ENCODE results near the gene CENPS.
A peak's percentile ranks its signal among the peaks of the same experiment; 100 is the strongest.

The CENPS gene

DNA sequence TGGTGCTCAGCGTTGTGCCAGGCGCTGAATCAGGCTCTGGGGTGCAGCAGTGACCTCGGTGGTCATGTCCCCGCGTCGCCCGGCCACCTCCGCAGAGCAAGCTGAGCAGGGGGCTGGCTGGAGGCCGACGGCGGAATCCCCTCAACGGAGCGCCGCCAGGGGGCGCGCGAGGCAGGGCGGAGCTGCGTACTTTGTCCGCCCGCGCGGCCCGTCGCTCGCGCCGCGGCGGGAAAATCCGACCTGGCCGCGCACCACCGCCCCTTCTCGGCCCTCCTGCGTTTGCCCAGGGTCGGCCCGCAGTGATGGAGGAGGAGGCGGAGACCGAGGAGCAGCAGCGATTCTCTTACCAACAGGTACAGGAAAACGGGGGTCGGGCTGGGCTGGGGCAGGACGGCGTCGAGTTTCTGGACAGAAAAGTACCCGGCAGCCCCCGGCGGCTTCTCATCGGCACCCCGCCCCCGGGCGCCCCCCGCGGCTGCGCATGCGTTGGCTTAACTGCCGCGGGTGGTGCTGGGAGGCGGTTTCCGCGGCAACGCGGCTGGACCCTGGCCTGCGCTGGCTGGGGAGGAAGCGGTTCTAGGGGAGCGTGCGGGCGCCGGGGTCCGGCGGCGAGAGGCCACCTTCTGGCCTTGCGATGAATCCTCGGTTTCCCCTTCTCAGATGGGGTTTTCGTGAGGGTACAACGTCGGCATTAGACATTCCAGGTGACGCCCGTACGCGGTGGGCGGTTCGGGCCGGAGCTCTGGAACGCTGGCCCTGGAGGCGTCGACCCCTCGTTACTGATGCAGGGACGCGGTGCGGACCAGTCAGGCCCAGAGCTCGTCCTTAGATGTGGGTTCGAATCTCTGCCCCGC, at the start of gene CENPS:
TSS of gene CENPS (plus strand) at position 218 of the 854 bp plus-strand sequence. CDS start at position 303, 85 bp downstream.
- Mint-ChIP-seq H3K27me3 (no peaks in the 10 kb centered on the region), H3K9me3 (no peaks in the 10 kb centered on the region), H3K4me1 (peaks cover 36% of the 10 kb centered on the region), H3K27ac (peak within 1 kb of the TSS; percentile 97 to 99), H3K4me3 (peak within 1 kb of the TSS; percentile 96 to 98)
- peak; percentile 87 to 91 for DNase-seq
- ATAC-seq, result peak; percentile 91

DNA sequence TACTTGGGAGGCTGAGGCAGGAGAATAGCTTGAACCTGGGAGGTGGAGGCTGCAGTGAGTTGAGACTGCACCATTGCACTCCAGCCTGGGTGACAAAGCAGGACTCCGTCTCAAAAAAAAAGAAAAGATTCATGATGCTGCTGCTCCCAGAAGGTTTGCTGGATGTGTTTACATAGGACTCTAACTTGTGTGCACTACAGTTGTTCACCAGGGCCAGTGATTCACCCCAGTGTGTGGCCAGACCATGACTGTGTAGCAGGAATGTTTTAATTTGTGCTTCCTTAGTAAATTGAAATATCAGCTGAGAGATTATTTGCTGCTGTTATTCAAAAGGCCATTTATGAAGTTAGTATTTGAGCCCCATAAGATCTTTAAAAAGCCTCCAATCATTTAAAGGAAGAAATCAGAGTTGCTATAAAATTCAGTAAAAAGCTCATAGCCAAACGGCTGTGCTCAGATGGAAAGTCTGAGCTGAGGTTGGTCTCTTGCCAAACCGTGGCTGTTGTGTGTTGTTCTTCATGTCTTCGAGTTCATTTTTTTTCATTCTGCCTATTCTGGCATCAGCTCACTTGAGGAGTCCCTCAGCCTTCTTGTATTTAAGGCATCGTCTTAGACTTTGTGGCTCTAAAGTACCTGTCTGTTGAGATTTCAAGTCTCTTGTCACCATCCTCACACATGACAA, 49.5 kb upstream of the CENPS start:
- Mint-ChIP-seq H3K4me3 (no peak overlapping the region), H3K4me1 (no peaks in the 10 kb centered on the region), H3K27ac (no peak overlapping the region), H3K9me3 (no peaks in the 10 kb centered on the region), H3K27me3 (no peaks in the 10 kb centered on the region)
- no peak for DNase-seq
- ATAC-seq, result no peak

DNA sequence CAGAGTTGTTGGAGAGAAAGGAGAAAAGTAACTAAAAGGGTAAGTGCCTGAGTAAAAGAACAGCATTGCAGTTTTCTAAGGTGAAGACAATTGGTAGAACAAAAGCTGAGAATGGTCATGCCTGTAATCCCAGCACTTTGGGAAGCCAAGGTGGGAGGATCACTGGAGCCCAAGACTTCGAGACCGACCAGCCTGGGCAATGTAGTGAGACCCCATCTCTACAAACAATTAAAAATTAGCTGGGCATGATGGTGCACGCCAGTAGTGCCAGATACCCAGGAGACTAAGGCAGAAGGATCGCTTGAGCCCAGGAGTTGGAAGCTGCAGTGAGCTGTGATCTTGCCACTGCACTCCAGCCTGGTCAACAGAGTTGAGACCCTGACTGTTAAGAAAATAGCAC, 46.6 kb upstream of the CENPS start:
- H3K9me3 Mint-ChIP-seq, result no peaks in the 10 kb centered on the region
- H3K4me3 Mint-ChIP-seq, result no peak overlapping the region
- H3K27ac Mint-ChIP-seq, result no peak overlapping the region
- no peak for DNase-seq
- H3K27me3 Mint-ChIP-seq, result no peaks in the 10 kb centered on the region
- ATAC-seq, result no peak
- peaks cover 11% of the 10 kb centered on the region for H3K4me1 Mint-ChIP-seq

DNA sequence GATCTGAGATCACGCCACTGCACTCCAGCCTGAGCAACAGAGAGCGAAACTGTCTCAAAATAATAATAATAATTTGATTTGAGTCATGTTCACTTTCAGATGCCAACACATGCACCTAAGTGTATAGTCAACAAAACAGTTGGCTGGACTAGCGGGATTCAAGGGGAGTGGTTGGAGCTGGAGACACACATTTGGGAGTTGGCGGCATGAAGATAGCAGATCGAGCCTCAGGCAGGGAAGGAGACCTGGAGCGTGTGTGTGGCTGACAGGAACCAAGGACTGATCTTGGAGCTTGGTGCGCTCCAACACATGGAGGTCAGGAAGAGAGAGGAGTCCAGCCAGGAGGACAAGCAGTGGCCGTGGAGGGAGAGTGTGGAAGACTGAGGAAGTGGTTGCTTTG, 46.0 kb upstream of the CENPS start:
- Mint-ChIP-seq H3K4me1 (peaks cover 11% of the 10 kb centered on the region), H3K27me3 (no peaks in the 10 kb centered on the region), H3K27ac (no peak overlapping the region), H3K4me3 (no peak overlapping the region), H3K9me3 (no peaks in the 10 kb centered on the region)
- ATAC-seq (no peak), DNase-seq (no peak)

DNA sequence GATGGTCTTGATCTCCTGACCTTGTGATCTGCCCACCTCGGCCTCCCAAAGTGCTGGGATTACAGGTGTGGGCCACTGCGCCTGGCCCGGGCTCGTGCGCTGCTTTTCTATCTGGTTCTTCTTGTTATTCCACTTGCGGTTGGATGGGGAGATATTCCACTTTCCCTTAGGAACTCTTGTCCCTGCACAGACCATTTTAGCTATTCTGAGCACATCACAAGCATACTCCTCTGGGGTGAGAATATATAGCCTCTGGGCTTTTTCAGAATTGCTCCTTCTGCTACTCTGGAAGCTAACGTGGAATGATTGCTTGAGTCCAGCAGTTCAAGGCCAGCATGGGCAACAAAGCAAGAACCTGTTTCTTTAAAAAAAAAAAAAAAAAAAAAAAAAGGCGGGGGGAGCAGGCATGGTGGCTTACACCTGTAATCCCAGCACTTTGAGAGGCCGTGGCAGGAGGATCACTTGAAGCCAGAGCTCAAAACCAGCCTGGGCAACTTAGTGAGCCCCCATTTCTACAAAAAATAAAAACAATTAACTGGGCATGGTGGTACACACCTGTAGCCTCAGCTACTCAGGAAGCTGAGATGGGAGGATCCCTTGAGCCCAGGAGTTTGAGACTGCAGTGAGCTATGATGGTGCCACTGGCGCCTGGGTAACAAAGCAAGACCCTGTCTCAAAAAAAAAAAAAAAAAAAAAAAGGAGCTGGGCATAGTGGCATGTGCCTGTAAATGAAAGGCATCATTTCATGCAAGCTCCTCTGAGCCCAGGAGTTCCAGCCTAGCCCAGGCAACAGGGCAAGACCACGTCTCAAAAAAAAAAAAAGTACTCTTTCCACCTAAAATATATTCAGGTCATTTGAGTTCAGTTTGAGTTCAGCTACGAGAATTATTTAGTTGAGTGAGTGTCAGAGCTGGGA, 43.2 kb upstream of the CENPS start:
- H3K9me3 Mint-ChIP-seq, result no peaks in the 10 kb centered on the region
- H3K4me3 Mint-ChIP-seq, result no peak overlapping the region
- ATAC-seq (no peak), DNase-seq (no peak)
- no peak overlapping the region for H3K27ac Mint-ChIP-seq
- H3K4me1 Mint-ChIP-seq, result peaks cover 11% of the 10 kb centered on the region
- H3K27me3 Mint-ChIP-seq, result no peaks in the 10 kb centered on the region

GRCh38 chr1:10387677-10388386, 42.4 kb upstream of the CENPS start:
- no peaks in the 10 kb centered on the region for H3K9me3 Mint-ChIP-seq
- no peaks in the 10 kb centered on the region for H3K27me3 Mint-ChIP-seq
- ATAC-seq, result no peak
- peaks cover 11% of the 10 kb centered on the region for H3K4me1 Mint-ChIP-seq
- H3K27ac Mint-ChIP-seq, result no peak overlapping the region
- no peak overlapping the region for H3K4me3 Mint-ChIP-seq
- no peak for DNase-seq

- ATAC-seq (no peak), DNase-seq (no peak)
- H3K9me3 Mint-ChIP-seq, result no peaks in the 10 kb centered on the region
- peaks cover 11% of the 10 kb centered on the region for H3K4me1 Mint-ChIP-seq
- H3K27me3 Mint-ChIP-seq, result no peaks in the 10 kb centered on the region
- H3K4me3 Mint-ChIP-seq, result no peak overlapping the region
- H3K27ac Mint-ChIP-seq, result no peak overlapping the region
These were observed 41.9 kb upstream of the CENPS start for GRCh38 chr1:10388387-10388715.

DNA sequence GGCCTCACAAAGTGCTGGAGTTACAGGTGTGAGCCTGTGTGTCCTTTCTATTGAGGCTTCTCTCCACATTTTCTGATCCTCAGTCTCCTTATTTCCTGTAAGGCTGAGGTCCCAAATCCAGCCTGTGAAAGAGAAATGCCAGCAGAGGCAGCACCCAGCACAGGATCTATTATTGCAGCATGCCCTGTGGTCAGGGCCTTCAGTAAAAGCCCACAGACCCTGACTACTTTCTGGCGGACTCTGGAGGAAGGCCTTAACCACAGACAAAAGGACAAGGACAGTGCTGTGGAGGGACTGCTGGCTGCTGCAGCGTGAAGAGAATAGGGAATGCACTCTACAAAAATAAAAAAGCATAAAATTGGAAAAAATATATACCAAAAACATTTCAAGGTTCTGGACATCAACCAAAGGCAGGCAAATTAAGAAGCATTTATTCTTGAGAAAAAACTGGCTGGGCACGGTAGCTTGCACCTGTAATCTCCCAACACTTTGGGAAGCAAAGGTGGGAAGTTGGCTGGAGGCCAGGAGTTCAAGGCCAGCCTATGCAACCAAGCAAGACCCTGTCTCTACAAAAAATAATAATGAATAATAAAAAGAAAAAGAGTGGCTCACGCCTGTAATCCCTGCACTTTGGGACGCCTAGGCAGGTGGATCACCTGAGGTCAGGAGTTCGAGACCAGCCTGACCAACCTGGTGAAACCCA, 40.8 kb upstream of the CENPS start:
- ATAC-seq, result no peak
- Mint-ChIP-seq H3K4me1 (peaks cover 11% of the 10 kb centered on the region), H3K9me3 (peaks cover 9 to 10% of the 10 kb centered on the region in 2 donors), H3K27me3 (no peaks in the 10 kb centered on the region), H3K27ac (no peak overlapping the region), H3K4me3 (no peak overlapping the region)
- no peak for DNase-seq

DNA sequence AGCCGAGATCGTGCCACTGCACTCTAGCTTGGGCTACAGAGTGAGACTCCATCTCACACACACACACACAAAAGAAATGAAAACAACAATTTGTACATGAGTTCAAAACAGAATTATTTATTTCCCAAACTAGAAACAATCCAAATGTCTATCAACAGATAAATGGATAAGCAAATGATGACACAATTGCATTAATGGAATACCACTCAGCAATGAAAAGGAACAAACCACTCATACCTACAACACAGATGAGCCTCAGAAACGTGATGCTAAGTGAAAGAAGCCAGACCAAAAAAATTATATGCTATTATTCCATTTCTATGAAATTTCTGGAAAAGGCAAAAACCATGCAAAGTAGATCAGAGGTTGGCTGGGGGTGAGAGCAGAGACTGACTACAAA, 33.4 kb upstream of the CENPS start:
- Mint-ChIP-seq H3K9me3 (peaks cover 9 to 11% of the 10 kb centered on the region in 2 donors), H3K27me3 (no peaks in the 10 kb centered on the region), H3K27ac (no peak overlapping the region), H3K4me1 (peaks cover 31% of the 10 kb centered on the region), H3K4me3 (peak overlapping the region; percentile 1 to 16)
- no peak for ATAC-seq
- no peak for DNase-seq

DNA sequence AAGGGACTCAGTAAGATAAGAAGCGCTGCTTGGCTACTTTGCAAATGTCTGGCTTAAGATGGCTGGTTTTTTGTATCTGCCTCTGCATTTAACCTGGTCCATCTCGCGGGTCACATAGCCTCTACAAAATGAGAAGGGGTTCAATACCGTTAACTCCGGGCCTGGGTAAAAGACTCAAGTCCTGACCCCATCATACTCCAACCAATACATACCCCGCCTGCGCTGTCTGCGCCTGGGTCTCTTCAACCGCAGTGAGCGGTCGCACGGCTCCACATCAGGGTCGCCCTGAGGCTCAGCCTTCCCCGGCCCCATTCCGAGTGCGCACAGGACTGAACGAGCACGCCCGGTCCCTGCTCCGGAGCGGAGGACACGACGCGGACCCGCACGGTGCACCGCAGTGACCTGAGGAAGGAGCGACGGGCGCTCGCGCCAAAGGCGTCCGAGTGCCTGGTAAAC, 31.9 kb upstream of the CENPS start:
- H3K4me3 Mint-ChIP-seq, result peak overlapping the region; percentile 93 to 97
- H3K27me3 Mint-ChIP-seq, result no peaks in the 10 kb centered on the region
- DNase-seq, result no peak
- H3K27ac Mint-ChIP-seq, result peak overlapping the region; percentile 81 to 85
- H3K9me3 Mint-ChIP-seq, result peaks cover 9 to 11% of the 10 kb centered on the region in 2 donors
- H3K4me1 Mint-ChIP-seq, result peaks cover 31% of the 10 kb centered on the region
- ATAC-seq, result no peak

DNA sequence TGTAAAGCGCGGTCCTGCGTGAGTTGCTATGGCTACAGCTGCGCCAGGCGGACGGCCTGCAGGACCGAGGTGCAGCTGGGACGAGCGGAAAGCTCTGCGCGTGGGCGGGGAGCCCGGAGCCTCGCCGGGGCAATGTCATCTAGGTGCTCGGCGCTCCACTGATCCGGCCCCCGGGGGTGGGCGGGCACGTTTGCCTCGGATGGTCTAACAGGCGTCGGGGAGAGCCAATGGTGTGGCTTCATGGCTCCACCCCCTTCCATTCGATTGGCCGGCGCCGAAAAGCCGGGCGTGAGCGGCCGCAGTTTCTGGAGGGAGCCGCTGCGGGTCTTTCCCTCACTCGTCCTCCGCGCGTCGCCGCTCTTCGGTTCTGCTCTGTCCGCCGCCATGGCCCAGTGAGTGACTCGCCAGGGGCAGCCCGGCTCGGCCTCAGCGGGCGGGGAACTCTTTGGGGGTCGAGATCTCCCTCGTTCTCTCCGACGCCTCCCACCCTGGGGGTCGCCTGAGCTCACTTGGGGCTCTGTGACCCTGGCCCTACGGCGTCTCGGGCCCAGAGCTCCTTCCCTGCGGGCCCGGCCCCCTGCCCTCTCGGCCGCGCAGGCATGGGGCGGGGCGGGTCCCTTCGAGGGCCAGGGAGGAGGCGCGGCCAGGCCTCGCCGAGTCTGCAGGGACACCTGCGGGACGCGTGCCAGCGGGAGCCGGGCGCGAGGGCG, 31.3 kb upstream of the CENPS start, which contains the start of gene PGD:
TSS of gene PGD (plus strand) at position 331 of the 710 bp plus-strand sequence. CDS start at position 385, 54 bp downstream.
- peak; percentile 98 for ATAC-seq
- peaks cover 35% of the 10 kb centered on the region for H3K4me1 Mint-ChIP-seq
- H3K27me3 Mint-ChIP-seq, result no peaks in the 10 kb centered on the region
- peak within 1 kb of the TSS; percentile 81 to 91 for H3K27ac Mint-ChIP-seq
- DNase-seq, result peak; percentile 98 to 99
- peak within 1 kb of the TSS; percentile 93 to 97 for H3K4me3 Mint-ChIP-seq
- H3K9me3 Mint-ChIP-seq, result peaks cover 6% of the 10 kb centered on the region in 2 donors

- Mint-ChIP-seq H3K27ac (peak overlapping the region; percentile 23 to 78), H3K9me3 (no peaks in the 10 kb centered on the region), H3K4me1 (peaks cover 35% of the 10 kb centered on the region), H3K27me3 (no peaks in the 10 kb centered on the region), H3K4me3 (peak overlapping the region; percentile 81 to 85)
- ATAC-seq (no peak), DNase-seq (no peak)
These were observed 30.7 kb upstream of the CENPS start for GRCh38 chr1:10399444-10399941.

DNA sequence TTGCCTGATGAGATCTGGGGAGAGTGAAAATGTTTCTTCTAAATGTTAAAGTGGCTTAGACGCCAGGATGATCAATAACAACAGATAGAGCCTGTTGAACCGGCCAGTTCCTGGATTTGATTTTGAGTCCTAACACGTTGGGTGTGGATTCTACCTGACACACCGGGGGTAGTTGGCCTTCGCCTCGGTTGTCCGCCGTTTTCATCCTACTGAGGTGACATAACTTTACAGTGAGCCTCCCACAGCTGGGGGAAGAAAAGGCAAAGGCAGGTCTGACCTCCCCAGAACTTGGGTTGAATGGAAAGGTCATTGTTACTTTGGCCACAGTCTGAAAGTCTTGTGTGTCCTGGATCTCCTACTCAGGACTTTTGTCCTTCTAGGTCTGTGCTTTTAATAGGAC, 30.2 kb upstream of the CENPS start:
- H3K4me3 Mint-ChIP-seq, result peak overlapping the region; percentile 81 to 85
- H3K27ac Mint-ChIP-seq, result no peak overlapping the region
- H3K9me3 Mint-ChIP-seq, result no peaks in the 10 kb centered on the region
- ATAC-seq (no peak), DNase-seq (no peak)
- H3K4me1 Mint-ChIP-seq, result peaks cover 35% of the 10 kb centered on the region
- H3K27me3 Mint-ChIP-seq, result no peaks in the 10 kb centered on the region

- no peak for ATAC-seq
- no peaks in the 10 kb centered on the region for H3K27me3 Mint-ChIP-seq
- no peak for DNase-seq
- H3K4me3 Mint-ChIP-seq, result no peak overlapping the region
- H3K27ac Mint-ChIP-seq, result no peak overlapping the region
- H3K9me3 Mint-ChIP-seq, result no peaks in the 10 kb centered on the region
- H3K4me1 Mint-ChIP-seq, result peaks cover 35% of the 10 kb centered on the region
These were observed 29.0 kb upstream of the CENPS start for GRCh38 chr1:10401281-10401680.

Measured in stimulated activated naive CD8-positive, alpha-beta T cell treated with anti-CD3 and anti-CD28 coated beads, Interleukin-15, amount 100 ng/mL, for 72 hours (primary cell).